IMR-90 (cell line): Measurements from ENCODE around the gene BBS1. TPM values are rescaled to one million over a fixed set of nuclear protein-coding genes. Genes with fewer than 3 reads are reported as not detected.

Experiments
- ATAC-seq: fragments of 200-7000 bp; cut with Tn5 transposase; 2 replicates; pipeline ENCODE4 v1.9.1; 2020; ENCODE audit warnings: low read depth, mild to moderate bottlenecking, moderate library complexity
- BruUV-seq: library from RNA; stranded (reverse); fragments of 400-500 nt; replicated peaks from 2 replicates; lab custom pipeline; 2021; lab: Mats Ljungman, UMichigan
- CTCF ChIA-PET: fragments of 300-600 bp; formaldehyde crosslinking; extraction: SDS; loops from one replicate; lab custom pipeline; 2021; ENCODE audit warnings: antibody characterized with exemption; lab: Yijun Ruan, JAX
- POLR2A ChIA-PET: fragments of 300-600 bp; sonication (Branson Sonifier 250); formaldehyde crosslinking; loops from one replicate; lab custom pipeline; 2022; ENCODE audit warnings: antibody characterized with exemption; ENCODE audit not compliant: unreplicated experiment; lab: Charles Lee
- DNase-seq: peaks from one replicate; pipeline ENCODE4 v3.0.0; 2013
- H2AFZ ChIP-seq: replicated peaks from 2 replicates; pipeline ENCODE3; 2013; ENCODE audit warnings: low read length, mild to moderate bottlenecking; ENCODE audit not compliant: poor library complexity
- H2AK5ac ChIP-seq: 2 replicates; pipeline ENCODE4 v1.6.1; 2013; ENCODE audit warnings: low read depth, low read length, inconsistent platforms
- H2AK9ac ChIP-seq: replicated peaks from 2 replicates; pipeline ENCODE3; 2013; ENCODE audit warnings: mild to moderate bottlenecking, low read depth, low read length, moderate library complexity; ENCODE audit not compliant: poor library complexity
- H2BK120ac ChIP-seq: 2 replicates; pipeline ENCODE4 v1.6.1; 2013; ENCODE audit warnings: low read depth, low read length, inconsistent platforms
- H2BK15ac ChIP-seq: 3 replicates; pipeline ENCODE4 v1.6.1; 2013; ENCODE audit warnings: low read depth, low read length, inconsistent platforms
- H2BK20ac ChIP-seq: 2 replicates; pipeline ENCODE4 v1.6.1; 2013; ENCODE audit warnings: low read depth, mild to moderate bottlenecking, inconsistent platforms, low read length, moderate library complexity
- H2BK5ac ChIP-seq: 2 replicates; pipeline ENCODE4 v1.6.1; 2013; ENCODE audit warnings: mild to moderate bottlenecking, low read depth, low read length, inconsistent platforms; ENCODE audit not compliant: poor library complexity, severe bottlenecking
- H3K14ac ChIP-seq: replicated peaks from 2 replicates; pipeline ENCODE4 v1.6.1; 2013; ENCODE audit warnings: low read depth, low read length, inconsistent platforms
- H3K18ac ChIP-seq: 2 replicates; pipeline ENCODE4 v1.6.1; 2013; ENCODE audit warnings: low read depth, low read length, control low read depth
- H3K23ac ChIP-seq: 2 replicates; pipeline ENCODE4 v1.6.1; 2013; ENCODE audit warnings: low read depth, low read length, inconsistent platforms
- H3K27ac ChIP-seq: 2 replicates; pipeline ENCODE4 v1.5.1; 2013; ENCODE audit warnings: mild to moderate bottlenecking, control low read depth, low read length; ENCODE audit not compliant: insufficient read depth
- H3K27me3 ChIP-seq: 2 replicates; pipeline ENCODE4 v1.6.1; 2013; ENCODE audit warnings: low read length; ENCODE audit not compliant: control insufficient read depth, insufficient read depth
- H3K36me3 ChIP-seq: 2 replicates; pipeline ENCODE4 v1.6.1; 2013; ENCODE audit warnings: low read length, mixed read lengths; ENCODE audit not compliant: control insufficient read depth, insufficient read depth
- H3K4ac ChIP-seq: 2 replicates; pipeline ENCODE4 v1.6.1; 2013; ENCODE audit warnings: low read depth, low read length, inconsistent platforms
- H3K4me1 ChIP-seq: 2 replicates; pipeline ENCODE4 v1.6.1; 2013; ENCODE audit warnings: low read length, mixed read lengths; ENCODE audit not compliant: control insufficient read depth, insufficient read depth
- H3K4me2 ChIP-seq: 2 replicates; pipeline ENCODE4 v1.6.1; 2013; ENCODE audit warnings: low read depth, mild to moderate bottlenecking, control low read depth, low read length, moderate library complexity
- H3K4me3 ChIP-seq: 2 replicates; pipeline ENCODE4 v1.5.1; 2013; ENCODE audit warnings: low read depth, mild to moderate bottlenecking, control low read depth, low read length, moderate library complexity; ENCODE audit not compliant: insufficient read depth
- H3K56ac ChIP-seq: 2 replicates; pipeline ENCODE4 v1.6.1; 2013; ENCODE audit warnings: low read length, inconsistent platforms; ENCODE audit not compliant: insufficient read depth; ENCODE audit errors: extremely low read depth
- H3K79me1 ChIP-seq, 2 experiments: 2 replicates each; pipeline ENCODE4 v1.6.1; 2013; ENCODE audit warnings: low read length in 2 of 2, inconsistent platforms in 1 of 2, low read depth in 1 of 2
- H3K9ac ChIP-seq: 2 replicates; pipeline ENCODE4 v1.6.1; 2013; ENCODE audit warnings: low read depth, low read length, control low read depth
- H3K9me1 ChIP-seq: 2 replicates; pipeline ENCODE4 v1.6.1; 2013; ENCODE audit warnings: low read length, inconsistent platforms; ENCODE audit not compliant: insufficient read depth
- H3K9me3 ChIP-seq: 2 replicates; pipeline ENCODE4 v1.6.1; 2013; ENCODE audit warnings: low read length; ENCODE audit not compliant: control insufficient read depth, insufficient read depth
- H4K20me1 ChIP-seq: 2 replicates; pipeline ENCODE4 v1.6.1; 2013; ENCODE audit warnings: low read length, inconsistent platforms; ENCODE audit not compliant: insufficient read depth
- H4K5ac ChIP-seq: 2 replicates; pipeline ENCODE4 v1.6.1; 2013; ENCODE audit warnings: mild to moderate bottlenecking, low read depth, low read length, control low read depth
- H4K8ac ChIP-seq, 2 experiments: 2 replicates each; pipeline ENCODE4 v1.6.1; 2013; ENCODE audit warnings: low read depth in 2 of 2, low read length in 2 of 2, control low read depth in 1 of 2, inconsistent platforms in 1 of 2
- H4K91ac ChIP-seq: 2 replicates; pipeline ENCODE4 v1.6.1; 2013; ENCODE audit warnings: low read depth, low read length, inconsistent platforms; ENCODE audit not compliant: insufficient read depth
- BHLHE40 ChIP-seq: fragments of 150-350 bp; IDR thresholded peaks from 2 replicates; pipeline ENCODE4 v1.6.1; 2016; ENCODE audit warnings: mild to moderate bottlenecking, low read depth, low read length
- CTCF ChIP-seq: conservative IDR thresholded peaks from 2 replicates; pipeline ENCODE4 v1.5.1; 2012; ENCODE audit warnings: mild to moderate bottlenecking, low read depth, low read length, improper control_type of control experiment
- FOS ChIP-seq: fragments of 150-350 bp; IDR thresholded peaks from 2 replicates; pipeline ENCODE4 v1.6.1; 2016; ENCODE audit warnings: low read depth, low read length
- MAFK ChIP-seq: IDR thresholded peaks from 2 replicates; pipeline ENCODE4 v1.6.1; 2012; ENCODE audit warnings: low read depth, low read length, improper control_type of control experiment
- MAZ ChIP-seq: IDR thresholded peaks from 2 replicates; pipeline ENCODE4 v1.6.1; 2012; ENCODE audit warnings: low read depth, mild to moderate bottlenecking, low read length, improper control_type of control experiment, moderate library complexity, borderline replicate concordance
- MXI1 ChIP-seq: IDR thresholded peaks from 2 replicates; pipeline ENCODE4 v1.6.1; 2012; ENCODE audit warnings: low read depth, mild to moderate bottlenecking, low read length, moderate library complexity, borderline replicate concordance
- POLR2A ChIP-seq: IDR thresholded peaks from 2 replicates; pipeline ENCODE4 v1.6.1; 2012; ENCODE audit warnings: mild to moderate bottlenecking, low read depth, low read length
- RCOR1 ChIP-seq: IDR thresholded peaks from 2 replicates; pipeline ENCODE4 v1.6.1; 2012; ENCODE audit warnings: mild to moderate bottlenecking, low read length, improper control_type of control experiment; ENCODE audit not compliant: insufficient replicate concordance
- RFX5 ChIP-seq: IDR thresholded peaks from 2 replicates; pipeline ENCODE4 v1.8.0; 2012; ENCODE audit warnings: low read depth, mild to moderate bottlenecking, low read length, moderate library complexity
- SMC3 ChIP-seq: fragments of 150-350 bp; IDR thresholded peaks from 2 replicates; pipeline ENCODE4 v1.6.1; 2016; ENCODE audit warnings: low read depth, mild to moderate bottlenecking, antibody characterized with exemption, low read length, moderate library complexity
- WGBS, 2 experiments: methylation state at CpG; one replicate each; pipeline versions ENCODE4 v1.1.5 to v1.1.7; 2013; ENCODE audit warnings: missing lambda C conversion rate in 2 of 2; ENCODE audit not compliant: insufficient read length in 1 of 2; ENCODE audit errors: extremely low coverage in 2 of 2; 5-methylcytosine and 5-hydroxymethylcytosine counted together
- dilution Hi-C: fragments of 300-500 bp; cut with HindIII; formaldehyde crosslinking; loops from one replicate; pipeline ENCODE4 v1.14.3; 2018; ENCODE audit warnings: low sequenced_read_pairs; ENCODE audit not compliant: unreplicated experiment
- in situ Hi-C: fragments of 300-500 bp; cut with MboI; formaldehyde crosslinking; loops from 3 replicates; pipeline ENCODE4 v1.14.3; 2019; ENCODE audit warnings: low sequenced_read_pairs, inconsistent platforms, mixed read lengths
- intact Hi-C: fragments of 100-400 bp; cut with micrococcal nuclease; formaldehyde crosslinking; loops from 2 replicates; pipeline ENCODE4 v1.10.0; 2022
- polyA plus RNA-seq, 3 experiments: library from polyadenylated mRNA; depleted of rRNA; stranded (reverse); fragments of >200 nt; gene quantifications; 2 replicates each; pipeline ENCODE4 v1.2.3, GENCODE V29; 2012; ENCODE audit warnings: low replicate concordance in 1 of 3
- total RNA-seq: library from RNA; depleted of rRNA; stranded (reverse); fragments of >200 nt; gene quantifications from 2 replicates; pipeline ENCODE4 v1.2.3, GENCODE V29; 2012
- TF ChIP-seq, protein P1 (sequence below): fragments of 150-350 bp; IDR thresholded peaks from 2 replicates; pipeline ENCODE4 v1.6.1; 2016; ENCODE audit warnings: low read depth, mild to moderate bottlenecking, low read length, moderate library complexity, borderline replicate concordance

BBS1 gene
- total and polyA plus RNA-seq, 2 of the 4 experiments (the other 2 are of a cell fraction): 16.5 to 20.6 TPM

DNA sequence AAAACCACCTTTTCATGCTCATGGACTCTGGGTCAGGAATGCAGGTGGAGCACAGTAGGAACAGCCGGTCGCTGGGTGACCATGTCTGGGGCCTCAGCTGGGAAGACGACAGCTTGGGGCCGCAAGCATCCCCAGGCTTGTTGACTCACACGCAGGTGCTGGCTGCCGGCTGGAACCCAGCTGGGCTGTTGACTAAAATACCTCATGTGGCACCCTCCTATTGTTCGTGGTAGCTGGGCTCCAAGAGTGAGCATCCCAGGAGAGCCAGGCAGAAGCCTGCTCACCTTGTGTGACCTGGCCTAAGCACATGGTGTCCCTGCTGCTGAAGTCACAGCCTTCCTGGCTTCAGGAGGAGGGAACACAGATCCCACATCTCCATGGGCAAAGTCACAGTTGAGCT is 20.8 kb upstream of the BBS1 start:
- BruUV-seq: no TSS peak
- Histone ChIP-seq H3K9me3 (no peaks in the 10 kb centered on the region), H3K79me1 (peaks cover 0 to 4% of the 10 kb centered on the region in 2 experiments; a peak in 1 of 4 replicates), H3K27me3 (no peaks in the 10 kb centered on the region), H2AK9ac (no peak overlapping the region), H2AK5ac (no peak overlapping the region), H3K23ac (no peak overlapping the region), H2BK120ac (no peak overlapping the region), H3K27ac (no peak overlapping the region), H2BK20ac (no peak overlapping the region), H3K36me3 (peaks cover 51% of the 10 kb centered on the region), H2AFZ (no peak overlapping the region), H4K8ac (no peak overlapping the region), H4K5ac (no peak overlapping the region), H4K20me1 (peaks cover 3% of the 10 kb centered on the region; the same call in 1 of the 2 replicates), H3K4me2 (no peak overlapping the region), H3K4ac (no peak overlapping the region), H3K18ac (no peak overlapping the region), H3K56ac (no peak overlapping the region), H3K9ac (no peak overlapping the region), H3K14ac (no peak overlapping the region), H2BK5ac (no peak overlapping the region), H3K4me1 (peaks cover 2% of the 10 kb centered on the region; the same call in 1 of the 2 replicates), H4K91ac (no peak overlapping the region), H3K9me1 (peaks cover 5% of the 10 kb centered on the region; the same call in 1 of the 2 replicates), H2BK15ac (no peak overlapping the region), H3K4me3 (no peak overlapping the region)
- WGBS, 2 experiments: 92% methylated on average over 5 of the region's 7 CpGs; no CpG with 5 or more reads in 1 of the 2 experiments
- TF ChIP-seq POLR2A (no peak), CTCF (no peak), BHLHE40 (no peak), RFX5 (no peak), SMC3 (no peak), FOS (no peak), MAFK (no peak), RCOR1 (no peak), MXI1 (no peak), MAZ (no peak)
- TF ChIP-seq, protein P1, sequence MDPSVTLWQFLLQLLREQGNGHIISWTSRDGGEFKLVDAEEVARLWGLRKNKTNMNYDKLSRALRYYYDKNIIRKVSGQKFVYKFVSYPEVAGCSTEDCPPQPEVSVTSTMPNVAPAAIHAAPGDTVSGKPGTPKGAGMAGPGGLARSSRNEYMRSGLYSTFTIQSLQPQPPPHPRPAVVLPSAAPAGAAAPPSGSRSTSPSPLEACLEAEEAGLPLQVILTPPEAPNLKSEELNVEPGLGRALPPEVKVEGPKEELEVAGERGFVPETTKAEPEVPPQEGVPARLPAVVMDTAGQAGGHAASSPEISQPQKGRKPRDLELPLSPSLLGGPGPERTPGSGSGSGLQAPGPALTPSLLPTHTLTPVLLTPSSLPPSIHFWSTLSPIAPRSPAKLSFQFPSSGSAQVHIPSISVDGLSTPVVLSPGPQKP: no peak
- in situ Hi-C loops: no loop called here
- intact Hi-C loops: no loop called here
- ATAC-seq (no peak), DNase-seq (no peak)
- dilution Hi-C loops: no loop called here
- CTCF ChIA-PET: no interaction called here
- POLR2A ChIA-PET: no interaction called here
